Fibroblast of lung (primary cell): Measurements from ENCODE around the gene CHTF18. TPM values are rescaled to one million over a fixed set of nuclear protein-coding genes. Genes with fewer than 3 reads are reported as not detected.

Experiments used
- DNase-seq, 2 donors: peaks; one replicate each; pipeline versions ENCODE4 v3.0.0 to v3.0.0-alpha.2; 2010; ENCODE audit warnings: low read depth in 2 of 2
- H2AFZ ChIP-seq: 2 replicates; pipeline ENCODE4 v1.5.1; 2012; ENCODE audit warnings: low read length, control low read depth, inconsistent platforms
- H3K27ac ChIP-seq: 2 replicates; pipeline ENCODE4 v1.5.1; 2011; ENCODE audit warnings: low read length, control low read depth; ENCODE audit not compliant: insufficient read depth
- H3K27me3 ChIP-seq: 2 replicates; pipeline ENCODE4 v1.5.1; 2011; ENCODE audit warnings: mild to moderate bottlenecking, low read length; ENCODE audit not compliant: control insufficient read depth, insufficient read depth
- H3K36me3 ChIP-seq: 2 replicates; pipeline ENCODE4 v1.5.1; 2011; ENCODE audit warnings: low read length; ENCODE audit not compliant: control insufficient read depth, insufficient read depth
- H3K4me1 ChIP-seq: 2 replicates; pipeline ENCODE4 v1.5.1; 2011; ENCODE audit warnings: low read length; ENCODE audit not compliant: control insufficient read depth, insufficient read depth; ENCODE audit errors: extremely low read depth
- H3K4me2 ChIP-seq: 2 replicates; pipeline ENCODE4 v1.5.1; 2011; ENCODE audit warnings: low read length, control low read depth; ENCODE audit not compliant: insufficient read depth; ENCODE audit errors: extremely low read depth
- H3K4me3 ChIP-seq, 4 experiments: fragments of 200-600 bp in 1 of 4; sonication (generic) in 1 of 4; replicated peaks in 1 of 4; 2 replicates each; pipeline ENCODE4 v1.5.1; 2011 to 2016; ENCODE audit warnings: low read length in 4 of 4, low read depth in 3 of 4, mild to moderate bottlenecking in 3 of 4, control low read depth in 2 of 4, inconsistent platforms in 1 of 4, mixed read lengths in 1 of 4; ENCODE audit not compliant: insufficient read depth in 1 of 4; ENCODE audit errors: control extremely low read depth in 1 of 4
- H3K79me2 ChIP-seq: 2 replicates; pipeline ENCODE4 v1.5.1; 2012; ENCODE audit warnings: mild to moderate bottlenecking, low read length, inconsistent platforms; ENCODE audit not compliant: control insufficient read depth, insufficient read depth
- H3K9ac ChIP-seq: 2 replicates; pipeline ENCODE4 v1.5.1; 2011; ENCODE audit warnings: mild to moderate bottlenecking, low read length, control low read depth; ENCODE audit not compliant: insufficient read depth
- H3K9me3 ChIP-seq: 2 replicates; pipeline ENCODE4 v1.5.1; 2012; ENCODE audit warnings: low read depth, low read length; ENCODE audit not compliant: control insufficient read depth, insufficient read depth
- H4K20me1 ChIP-seq: 2 replicates; pipeline ENCODE4 v1.5.1; 2011; ENCODE audit warnings: low read length; ENCODE audit not compliant: control insufficient read depth, insufficient read depth; ENCODE audit errors: extremely low read depth
- CTCF ChIP-seq, 2 donors: IDR thresholded peaks in 1 of 2; conservative IDR thresholded peaks in 1 of 2; 1 replicate in 1 of 2; 2 replicates in 1 of 2; pipeline ENCODE4 v1.5.1; 2011 to 2012; ENCODE audit warnings: low read length in 2 of 2, control low read depth in 1 of 2, inconsistent platforms in 1 of 2, low read depth in 1 of 2, mild to moderate bottlenecking in 1 of 2
- EZH2 ChIP-seq: IDR thresholded peaks from 2 replicates; pipeline ENCODE4 v1.5.1; 2012; ENCODE audit warnings: low read length, control low read depth, mild to moderate bottlenecking; ENCODE audit errors: missing control alignments
- polyA plus RNA-seq, 2 donors: library from polyadenylated mRNA; depleted of rRNA in 1 of 2; stranded (reverse) in 1 of 2; unstranded in 1 of 2; fragments of >200 nt; gene quantifications; 2 replicates each; pipeline ENCODE4 v1.2.1, GENCODE V29; 2011 to 2012; ENCODE audit warnings: missing spikeins in 1 of 2
- total RNA-seq: library from RNA; depleted of rRNA; stranded (reverse); fragments of >200 nt; gene quantifications from 2 replicates; pipeline ENCODE4 v1.2.1, GENCODE V29; 2014

CHTF18 gene
- total and polyA plus RNA-seq, 2 donors (not counting 1 experiment from before 2014, with no cell fraction given): 1.1 to 4.3 TPM

- H3K27ac ChIP-seq: no peak overlapping the region
- H4K20me1 ChIP-seq: no peaks in the 10 kb centered on the region
- no peaks in the 10 kb centered on the region for H3K27me3 ChIP-seq
- no peak overlapping the region for H2AFZ ChIP-seq
- no peak overlapping the region for H3K9ac ChIP-seq
- DNase-seq: no peak
- H3K9me3 ChIP-seq: peaks cover 3% of the 10 kb centered on the region
- no peak for TF ChIP-seq CTCF (conservative IDR thresholded peaks at IDR 0.05 in 1 of 2, IDR thresholded peaks at IDR 0.05 in 1 of 2; ENCODE audit: low read depth in 1 of 2, low read length in 2 of 2)
- TF ChIP-seq EZH2: no peak
- no peak overlapping the region for H3K4me3 ChIP-seq
- H3K4me1 ChIP-seq: no peaks in the 10 kb centered on the region
- no peaks in the 10 kb centered on the region for H3K36me3 ChIP-seq
- no peaks in the 10 kb centered on the region for H3K79me2 ChIP-seq
- no peak overlapping the region for H3K4me2 ChIP-seq
Measured at GRCh38 chr16:817001-817906, 28.8 kb downstream of the CHTF18 start.

GRCh38 chr16:818132-818531 is 29.7 kb downstream of the CHTF18 start:
- Histone ChIP-seq H3K9me3 (peaks cover 3% of the 10 kb centered on the region), H2AFZ (no peak overlapping the region), H3K27ac (no peak overlapping the region), H3K27me3 (no peaks in the 10 kb centered on the region), H3K4me2 (no peak overlapping the region), H3K4me3 (no peak overlapping the region), H3K9ac (no peak overlapping the region), H3K79me2 (no peaks in the 10 kb centered on the region), H3K36me3 (no peaks in the 10 kb centered on the region), H3K4me1 (no peaks in the 10 kb centered on the region), H4K20me1 (no peaks in the 10 kb centered on the region)
- TF ChIP-seq EZH2: no peak
- no peak for TF ChIP-seq CTCF (conservative IDR thresholded peaks at IDR 0.05 in 1 of 2, IDR thresholded peaks at IDR 0.05 in 1 of 2; ENCODE audit: low read depth in 1 of 2, low read length in 2 of 2)
- no peak for DNase-seq

- Histone ChIP-seq H2AFZ (no peak overlapping the region), H3K27ac (no peak overlapping the region), H4K20me1 (no peaks in the 10 kb centered on the region), H3K4me1 (no peaks in the 10 kb centered on the region), H3K9ac (no peak overlapping the region), H3K36me3 (no peaks in the 10 kb centered on the region), H3K4me3 (no peak overlapping the region), H3K27me3 (no peaks in the 10 kb centered on the region), H3K9me3 (peaks cover 3% of the 10 kb centered on the region), H3K79me2 (no peaks in the 10 kb centered on the region), H3K4me2 (no peak overlapping the region)
- no peak for DNase-seq
- no peak for TF ChIP-seq CTCF (conservative IDR thresholded peaks at IDR 0.05 in 1 of 2, IDR thresholded peaks at IDR 0.05 in 1 of 2; ENCODE audit: low read depth in 1 of 2, low read length in 2 of 2)
- no peak for TF ChIP-seq EZH2
Measured at GRCh38 chr16:818592-818991, 30.2 kb downstream of the CHTF18 start.
